B cell (primary cell): ENCODE measurements around the gene RASGEF1C. TPM values are rescaled to one million over a fixed set of nuclear protein-coding genes. Genes with fewer than 3 reads are reported as not detected.
"Not testable (repeated sequence)": the region's sequence is repeated elsewhere in the genome, so short reads cannot be mapped to it uniquely, and the experiment has no call there.

Experiments
- ATAC-seq: fragments of 200-7000 bp; cut with Tn5 transposase; one replicate; pipeline ENCODE4 v1.10.0; 2021; ENCODE audit warnings: low read depth, mild to moderate bottlenecking, moderate number of reproducible peaks, moderate library complexity
- CTCF ChIA-PET: fragments of 350-600 bp; sonication (Branson Sonifier 250); formaldehyde crosslinking; loops from one replicate; lab custom pipeline; 2021; ENCODE audit warnings: antibody characterized with exemption, inconsistent platforms; lab: Charles Lee
- POLR2A ChIA-PET: fragments of 350-600 bp; sonication (Branson Sonifier 250); formaldehyde crosslinking; loops from one replicate; lab custom pipeline; 2021; ENCODE audit warnings: antibody characterized with exemption; lab: Charles Lee
- DNase-seq: peaks from one replicate; pipeline ENCODE4 v3.0.0; 2013
- H2AFZ ChIP-seq: 2 replicates; pipeline ENCODE4 v1.6.1; 2012; ENCODE audit warnings: mild to moderate bottlenecking, low read depth, low read length; ENCODE audit not compliant: insufficient read depth, poor library complexity, severe bottlenecking
- H3K27ac ChIP-seq, 2 donors: 1 replicate in 1 of 2; 2 replicates in 1 of 2; pipeline ENCODE4 v1.5.1; 2012 to 2013; ENCODE audit warnings: low read length in 2 of 2, mild to moderate bottlenecking in 2 of 2, moderate library complexity in 1 of 2
- H3K27me3 ChIP-seq, 4 experiments: fragments of 200-600 bp in 1 of 4; sonication (generic) in 1 of 4; replicated peaks in 1 of 4; 1 replicate in 2 of 4; 2 replicates in 2 of 4; pipeline versions ENCODE4 v1.6.1 to v1.7.0; 2013 to 2016; ENCODE audit warnings: low read length in 3 of 4, mild to moderate bottlenecking in 2 of 4, mixed read lengths in 1 of 4, moderate library complexity in 1 of 4; ENCODE audit not compliant: insufficient read depth in 4 of 4, control insufficient read depth in 3 of 4; ENCODE audit errors: control extremely low read depth in 1 of 4
- H3K36me3 ChIP-seq, 2 experiments: replicated peaks in 1 of 2; 1 replicate in 1 of 2; 2 replicates in 1 of 2; pipeline versions ENCODE4 v1.6.1 to v1.7.1; 2013; ENCODE audit warnings: low read length in 1 of 2; ENCODE audit not compliant: insufficient read depth in 2 of 2, control insufficient read depth in 1 of 2; ENCODE audit errors: control extremely low read depth in 1 of 2, extremely low read depth in 1 of 2
- H3K4me1 ChIP-seq, 2 donors: fragments of 200-600 bp in 1 of 2; sonication (generic) in 1 of 2; 1 replicate in 1 of 2; 2 replicates in 1 of 2; pipeline versions ENCODE4 v1.5.1 to v1.6.1; 2013 to 2017; ENCODE audit warnings: low read length in 2 of 2; ENCODE audit not compliant: control insufficient read depth in 2 of 2, insufficient read depth in 2 of 2
- H3K4me2 ChIP-seq: replicated peaks from 2 replicates; pipeline ENCODE3; 2012; ENCODE audit warnings: mild to moderate bottlenecking, low read depth, low read length; ENCODE audit not compliant: poor library complexity, severe bottlenecking
- H3K4me3 ChIP-seq, 5 experiments: fragments of 200-600 bp in 1 of 5; sonication (generic) in 1 of 5; 1 replicate in 3 of 5; 2 replicates in 2 of 5; pipeline versions ENCODE4 v1.5.1 to v1.7.0; 2011 to 2016; ENCODE audit warnings: low read length in 4 of 5, mild to moderate bottlenecking in 4 of 5, low read depth in 2 of 5, control low read depth in 1 of 5, moderate library complexity in 1 of 5; ENCODE audit not compliant: insufficient read depth in 1 of 5; ENCODE audit errors: control extremely low read depth in 1 of 5, extremely low read depth in 1 of 5
- H3K79me2 ChIP-seq: fragments of 200-600 bp; sonication (generic); one replicate; pipeline ENCODE4 v1.6.0; 2016; ENCODE audit warnings: low read length; ENCODE audit not compliant: control insufficient read depth, insufficient read depth
- H3K9ac ChIP-seq: fragments of 200-600 bp; sonication (generic); 2 replicates; pipeline ENCODE4 v1.6.1; 2017; ENCODE audit warnings: mild to moderate bottlenecking, low read length, moderate library complexity
- H3K9me3 ChIP-seq, 3 donors: one replicate each; pipeline versions ENCODE4 v1.6.1 to v1.7.1; 2013; ENCODE audit warnings: low read length in 2 of 3; ENCODE audit not compliant: control insufficient read depth in 2 of 3, insufficient read depth in 1 of 3; ENCODE audit errors: control extremely low read depth in 1 of 3
- H4K20me1 ChIP-seq: 2 replicates; pipeline ENCODE4 v1.6.0; 2012; ENCODE audit warnings: mild to moderate bottlenecking, low read length; ENCODE audit not compliant: insufficient read depth, control insufficient read depth, poor library complexity, severe bottlenecking
- H3K27ac Mint-ChIP-seq: one replicate; pipeline ENCODE4 v1.8.0; 2021; ENCODE audit warnings: mixed read lengths
- H3K27me3 Mint-ChIP-seq: one replicate; pipeline ENCODE4 v1.8.0; 2021; ENCODE audit warnings: mixed read lengths
- H3K4me1 Mint-ChIP-seq: one replicate; pipeline ENCODE4 v1.8.0; 2021; ENCODE audit warnings: mixed read lengths
- H3K4me3 Mint-ChIP-seq: one replicate; pipeline ENCODE4 v1.8.0; 2021; ENCODE audit warnings: mixed read lengths
- H3K9me3 Mint-ChIP-seq: one replicate; pipeline ENCODE4 v1.8.0; 2022; ENCODE audit warnings: mixed read lengths; ENCODE audit not compliant: insufficient read depth
- EZH2 ChIP-seq: IDR thresholded peaks from 2 replicates; pipeline ENCODE4 v1.6.1; 2012; ENCODE audit warnings: borderline replicate concordance, low read depth, mild to moderate bottlenecking, moderate library complexity, low read length; ENCODE audit not compliant: insufficient read depth, poor library complexity, severe bottlenecking
- WGBS: methylation state at CpG from one replicate; pipeline ENCODE4 v1.1.5; 2013; ENCODE audit warnings: missing lambda C conversion rate; ENCODE audit not compliant: insufficient coverage; 5-methylcytosine and 5-hydroxymethylcytosine counted together
- intact Hi-C: fragments of 100-400 bp; cut with micrococcal nuclease; formaldehyde crosslinking; loops from one replicate; pipeline ENCODE4 v1.10.0; 2022
- polyA plus RNA-seq: library from polyadenylated mRNA; depleted of rRNA; stranded (reverse); fragments of >200 nt; gene quantifications from 2 replicates; pipeline ENCODE4 v1.2.3, GENCODE V29; 2012
- total RNA-seq, 2 donors: library from RNA; stranded (reverse); fragments of 120-200 nt in 1 of 2; gene quantifications; 1 replicate in 1 of 2; 2 replicates in 1 of 2; pipeline versions ENCODE4 v1.2.3 to v1.2.4, GENCODE V29; 2013 to 2022
- TF ChIP-seq, protein P1 (sequence below): fragments of 200-600 bp; IDR thresholded peaks from one replicate; pipeline ENCODE4 v1.8.0; 2022; ENCODE audit warnings: antibody characterized with exemption, mild to moderate bottlenecking

The RASGEF1C gene
- total and polyA plus RNA-seq, 2 donors (not counting 1 experiment from before 2014, with no cell fraction given) = not detected

GRCh38 chr5:180211761-180212035, 2.7 kb upstream of the RASGEF1C start:
- H3K79me2 ChIP-seq = no peaks in the 10 kb centered on the region
- H4K20me1 ChIP-seq = no peaks in the 10 kb centered on the region
- no peak overlapping the region for H3K27ac ChIP-seq
- TF ChIP-seq, protein P1, sequence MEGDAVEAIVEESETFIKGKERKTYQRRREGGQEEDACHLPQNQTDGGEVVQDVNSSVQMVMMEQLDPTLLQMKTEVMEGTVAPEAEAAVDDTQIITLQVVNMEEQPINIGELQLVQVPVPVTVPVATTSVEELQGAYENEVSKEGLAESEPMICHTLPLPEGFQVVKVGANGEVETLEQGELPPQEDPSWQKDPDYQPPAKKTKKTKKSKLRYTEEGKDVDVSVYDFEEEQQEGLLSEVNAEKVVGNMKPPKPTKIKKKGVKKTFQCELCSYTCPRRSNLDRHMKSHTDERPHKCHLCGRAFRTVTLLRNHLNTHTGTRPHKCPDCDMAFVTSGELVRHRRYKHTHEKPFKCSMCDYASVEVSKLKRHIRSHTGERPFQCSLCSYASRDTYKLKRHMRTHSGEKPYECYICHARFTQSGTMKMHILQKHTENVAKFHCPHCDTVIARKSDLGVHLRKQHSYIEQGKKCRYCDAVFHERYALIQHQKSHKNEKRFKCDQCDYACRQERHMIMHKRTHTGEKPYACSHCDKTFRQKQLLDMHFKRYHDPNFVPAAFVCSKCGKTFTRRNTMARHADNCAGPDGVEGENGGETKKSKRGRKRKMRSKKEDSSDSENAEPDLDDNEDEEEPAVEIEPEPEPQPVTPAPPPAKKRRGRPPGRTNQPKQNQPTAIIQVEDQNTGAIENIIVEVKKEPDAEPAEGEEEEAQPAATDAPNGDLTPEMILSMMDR = no peak
- no peak for TF ChIP-seq EZH2
- no peak overlapping the region for H3K27ac Mint-ChIP-seq
- H3K27me3 Mint-ChIP-seq = peaks cover 32% of the 10 kb centered on the region
- H3K4me3 ChIP-seq = no peak overlapping the region
- no peak overlapping the region for H2AFZ ChIP-seq
- ATAC-seq (no peak), DNase-seq (no peak)
- H3K4me3 Mint-ChIP-seq = no peak overlapping the region
- peaks cover 0 to 34% (median 8%) of the 10 kb centered on the region in 4 experiments for H3K27me3 ChIP-seq
- H3K4me2 ChIP-seq = no peak overlapping the region
- H3K9me3 ChIP-seq = peaks cover 0 to 54% (median 0%) of the 10 kb centered on the region in 3 donors
- peaks cover 5% of the 10 kb centered on the region for H3K4me1 Mint-ChIP-seq
- 88% methylated on average over 2 of the region's 4 CpGs for WGBS
- no peak overlapping the region for H3K9ac ChIP-seq
- H3K36me3 ChIP-seq = no peaks in the 10 kb centered on the region
- peaks cover 5 to 13% of the 10 kb centered on the region in 2 donors for H3K4me1 ChIP-seq
- ChIA-PET POLR2A (no interaction called here), CTCF (no interaction called here)
- H3K9me3 Mint-ChIP-seq = peaks cover 5% of the 10 kb centered on the region
- intact Hi-C loops = no loop called here

DNA sequence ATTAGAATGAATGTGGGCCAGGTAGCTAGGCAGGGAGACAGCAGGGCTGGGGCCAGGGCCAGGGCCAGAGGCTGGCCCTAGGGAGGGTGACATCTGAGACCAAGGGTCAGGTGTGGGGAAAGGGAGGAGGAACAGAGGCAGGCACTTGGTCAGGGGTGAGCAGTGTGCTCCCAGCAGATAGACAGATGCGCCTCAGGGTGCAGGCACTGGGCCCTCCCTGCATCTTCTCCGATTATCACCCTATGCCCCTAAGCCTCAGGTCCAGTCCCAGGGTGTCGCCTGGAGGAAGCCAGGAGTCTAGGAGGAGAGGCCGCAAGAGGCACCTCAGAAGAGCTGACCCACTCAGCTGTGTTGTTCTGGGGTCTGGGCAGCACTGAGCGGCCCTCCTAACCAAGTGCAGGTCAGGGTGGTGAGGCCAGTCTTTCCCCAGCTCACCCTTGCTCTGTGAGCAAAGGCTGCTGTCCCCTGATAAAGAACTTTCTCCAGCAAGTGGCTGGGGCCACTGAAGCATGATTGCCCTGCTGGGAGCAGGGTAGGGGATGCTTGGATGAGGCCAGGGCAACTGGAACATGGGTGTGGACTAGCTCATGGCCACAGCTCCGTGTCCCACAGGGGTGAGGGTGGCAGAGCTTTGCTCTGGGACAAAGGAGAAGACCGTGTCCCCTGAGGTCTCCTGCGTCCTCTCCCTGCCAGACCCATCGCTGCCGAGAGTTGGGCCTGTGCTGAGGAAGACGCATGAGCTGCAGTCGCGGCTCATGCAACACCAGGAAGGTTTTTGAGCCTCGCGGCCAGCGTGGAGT, 2.1 kb upstream of the RASGEF1C start:
- TF ChIP-seq EZH2 = no peak
- TF ChIP-seq, protein P1 = no peak
- no peak for DNase-seq
- no peak overlapping the region for H3K27ac Mint-ChIP-seq
- peaks cover 5% of the 10 kb centered on the region for H3K4me1 Mint-ChIP-seq
- no peak overlapping the region for H3K4me3 Mint-ChIP-seq
- WGBS = 97% methylated on average over 16 of the region's 16 CpGs
- H3K9me3 Mint-ChIP-seq = peaks cover 5% of the 10 kb centered on the region
- H3K4me1 ChIP-seq = peaks cover 5 to 13% of the 10 kb centered on the region in 2 donors
- no peak overlapping the region for H3K4me3 ChIP-seq
- H3K4me2 ChIP-seq = no peak overlapping the region
- no peak overlapping the region for H3K9ac ChIP-seq
- ATAC-seq = no peak
- no peaks in the 10 kb centered on the region for H3K36me3 ChIP-seq
- no peaks in the 10 kb centered on the region for H4K20me1 ChIP-seq
- H3K79me2 ChIP-seq = no peaks in the 10 kb centered on the region
- H3K9me3 ChIP-seq = peaks cover 0 to 48% (median 0%) of the 10 kb centered on the region in 3 donors
- intact Hi-C loops = no loop called here
- H2AFZ ChIP-seq = no peak overlapping the region
- ChIA-PET POLR2A (no interaction called here), CTCF (no interaction called here)
- H3K27me3 Mint-ChIP-seq = peaks cover 34% of the 10 kb centered on the region
- H3K27ac ChIP-seq = no peak overlapping the region
- peaks cover 0 to 34% (median 9%) of the 10 kb centered on the region in 4 experiments for H3K27me3 ChIP-seq

- ATAC-seq, H3K4me2 ChIP-seq, POLR2A ChIA-PET, H3K4me3 ChIP-seq, DNase-seq, H3K9me3 Mint-ChIP-seq, H4K20me1 ChIP-seq, H3K9ac ChIP-seq, H3K27ac Mint-ChIP-seq, H3K79me2 ChIP-seq, H3K36me3 ChIP-seq, H2AFZ ChIP-seq, intact Hi-C loops, H3K4me1 Mint-ChIP-seq, H3K27ac ChIP-seq: not testable (repeated sequence)
- H3K4me3 Mint-ChIP-seq = peak overlapping the region; percentile 61
- Histone ChIP-seq H3K4me1 (peaks cover 5 to 13% of the 10 kb centered on the region in 2 donors), H3K9me3 (peaks cover 0 to 38% (median 0%) of the 10 kb centered on the region in 3 donors), H3K27me3 (peaks cover 0 to 34% (median 9%) of the 10 kb centered on the region in 4 experiments)
- H3K27me3 Mint-ChIP-seq = peaks cover 37% of the 10 kb centered on the region
- WGBS = 95% methylated on average over 9 of the region's 12 CpGs
- CTCF ChIA-PET = interaction anchor here (0.6 kb wide), 1 partner anchor 10 kb away, joined by 3 read pairs; no protein-coding TSS in a partner anchor
Observed at GRCh38 chr5:180210077-180210476, 1.1 kb upstream of the RASGEF1C start.
